Activated T-helper 1 cell treated with Interleukin-2 at 50 U/mL for 16 hours (primary cell): ENCODE measurements around the gene SLC12A2.

ENCODE experiments used
- DNase-seq: peaks from one replicate; pipeline ENCODE4 v3.0.0-alpha.2; 2020; ENCODE audit warnings: low read depth

The SLC12A2 gene

GRCh38 chr5:128169401-128170017 is 85.9 kb downstream of the SLC12A2 start:
- DNase-seq: no peak

GRCh38 chr5:128172102-128172501 is 88.5 kb downstream of the SLC12A2 start:
- no peak for DNase-seq

GRCh38 chr5:128174951-128175350 is 91.4 kb downstream of the SLC12A2 start:
- no peak for DNase-seq

GRCh38 chr5:128192368-128192767 is 108.8 kb downstream of the SLC12A2 start:
- no peak for DNase-seq

- no peak for DNase-seq
These were observed 110.3 kb downstream of the SLC12A2 start for GRCh38 chr5:128193665-128194390.

- DNase-seq: no peak
These were observed 111.8 kb downstream of the SLC12A2 start for GRCh38 chr5:128195316-128195715.

GRCh38 chr5:128196080-128196479 is 112.5 kb downstream of the SLC12A2 start:
- DNase-seq: no peak

- DNase-seq: no peak
These were observed 113.2 kb downstream of the SLC12A2 start for GRCh38 chr5:128196791-128197190.

GRCh38 chr5:128197896-128198522 is 114.4 kb downstream of the SLC12A2 start:
- no peak for DNase-seq

GRCh38 chr5:128199104-128199503 is 115.5 kb downstream of the SLC12A2 start:
- DNase-seq: no peak

GRCh38 chr5:128199611-128200010 is 116.0 kb downstream of the SLC12A2 start:
- DNase-seq: no peak

GRCh38 chr5:128201065-128201926 is 117.7 kb downstream of the SLC12A2 start:
- DNase-seq: peak; percentile 69

GRCh38 chr5:128202320-128202719 is 118.8 kb downstream of the SLC12A2 start:
- no peak for DNase-seq

GRCh38 chr5:128208436-128208835 is 124.9 kb downstream of the SLC12A2 start:
- no peak for DNase-seq

- DNase-seq: no peak
These were observed 128.7 kb downstream of the SLC12A2 start for GRCh38 chr5:128212191-128212806.

GRCh38 chr5:128213340-128213739 is 129.8 kb downstream of the SLC12A2 start:
- no peak for DNase-seq

- no peak for DNase-seq
These were observed 130.3 kb downstream of the SLC12A2 start for GRCh38 chr5:128213833-128214232.

GRCh38 chr5:128216285-128216684 is 132.7 kb downstream of the SLC12A2 start:
- no peak for DNase-seq

GRCh38 chr5:128216860-128217531 is 133.4 kb downstream of the SLC12A2 start:
- DNase-seq: no peak

- no peak for DNase-seq
These were observed 137.3 kb downstream of the SLC12A2 start for GRCh38 chr5:128220841-128221240.

- no peak for DNase-seq
These were observed 140.8 kb downstream of the SLC12A2 start for GRCh38 chr5:128224336-128224735.
